GM19239 (cell line): ENCODE measurements around the gene NUBPL.
"Not testable (repeated sequence)": the region's sequence is repeated elsewhere in the genome, so short reads cannot be mapped to it uniquely, and the experiment has no call there.

Experiments used
- DNase-seq: peaks from one replicate; pipeline ENCODE4 v3.0.0; 2011; ENCODE audit warnings: low spot score; ENCODE audit not compliant: insufficient read length
- FAIRE-seq: peaks from 2 replicates; lab custom pipeline; 2011; peaks lifted over from hg19 to GRCh38; lab: Jason Lieb, UNC

Gene NUBPL

DNA sequence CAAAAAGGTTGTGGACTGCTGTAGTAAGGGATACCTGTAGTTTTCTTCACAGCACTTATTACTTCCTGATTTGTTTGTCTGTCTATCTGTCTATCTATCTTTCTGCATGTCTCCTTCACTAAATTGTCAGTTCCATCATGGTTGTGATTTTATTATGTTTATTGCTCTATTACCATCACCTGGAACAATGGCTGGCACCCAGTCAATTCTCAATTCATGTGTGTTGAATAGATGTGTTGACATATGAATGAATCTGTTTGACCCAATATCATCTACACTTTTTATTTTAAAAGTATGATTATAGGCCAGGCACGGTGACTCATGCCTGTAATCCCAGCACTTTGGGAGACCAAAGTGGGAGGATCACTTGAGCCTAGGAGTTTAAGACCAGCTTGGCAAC lies 224.4 kb downstream of the NUBPL start:
- DNase-seq = no peak
- no peak for FAIRE-seq

DNA sequence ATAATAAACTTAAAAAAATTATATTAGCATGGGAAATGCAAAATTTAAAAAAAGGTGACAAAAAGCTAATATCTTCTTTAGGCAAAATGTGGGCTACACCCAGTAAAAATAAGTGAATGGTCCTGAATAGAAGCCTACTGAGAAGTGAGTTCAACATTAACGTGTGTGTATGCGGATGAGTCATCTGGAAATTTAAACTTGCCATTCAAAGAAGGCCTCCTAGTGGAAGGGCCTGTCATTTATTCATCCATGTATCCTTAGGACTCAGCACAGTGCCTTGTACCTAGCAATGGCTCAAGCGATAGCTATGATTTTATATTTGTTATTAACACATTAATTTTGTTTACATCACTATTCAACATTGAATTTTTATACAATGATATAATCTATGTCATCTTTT lies 226.2 kb downstream of the NUBPL start:
- DNase-seq (no peak), FAIRE-seq (no peak)

DNA sequence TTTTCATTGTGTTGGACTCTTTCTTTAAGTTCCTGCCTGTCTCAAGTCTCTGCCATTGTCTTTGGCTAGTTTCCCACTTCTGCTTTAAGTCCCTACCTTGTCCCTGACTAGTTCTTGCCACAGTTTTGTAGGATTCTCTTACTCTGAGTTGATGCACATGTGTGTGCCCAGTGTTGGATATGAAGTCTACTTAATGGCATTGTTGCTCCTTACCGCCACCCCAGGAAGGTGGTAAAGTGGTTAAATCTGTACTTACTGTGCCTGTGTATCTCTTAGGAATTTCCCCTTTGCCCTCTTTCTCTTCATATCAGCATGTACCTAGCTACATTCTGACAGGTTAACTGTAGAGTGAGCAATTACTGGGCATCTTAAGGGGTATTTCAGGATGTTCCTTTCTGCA lies 227.1 kb downstream of the NUBPL start:
- DNase-seq (no peak), FAIRE-seq (no peak)

DNA sequence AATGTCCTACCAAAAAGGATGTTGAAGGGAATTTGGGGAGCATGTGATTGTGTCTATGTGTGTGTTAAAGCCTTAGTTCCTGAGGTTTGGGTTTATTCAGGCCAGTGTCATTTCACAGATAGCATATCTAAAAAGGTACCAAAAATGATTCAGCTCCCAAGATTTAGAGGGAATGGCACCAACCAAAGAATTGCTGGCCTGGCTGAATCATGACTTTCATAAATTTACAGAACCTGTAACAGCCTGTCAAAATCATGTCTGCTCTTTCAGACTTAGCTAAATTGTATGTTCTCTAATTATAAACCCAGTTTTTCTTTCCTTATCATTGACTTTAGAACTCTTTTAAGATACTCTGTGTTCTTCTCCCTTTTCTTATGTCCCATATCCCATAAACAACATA lies 231.5 kb downstream of the NUBPL start:
- FAIRE-seq = no peak
- DNase-seq = no peak

DNA sequence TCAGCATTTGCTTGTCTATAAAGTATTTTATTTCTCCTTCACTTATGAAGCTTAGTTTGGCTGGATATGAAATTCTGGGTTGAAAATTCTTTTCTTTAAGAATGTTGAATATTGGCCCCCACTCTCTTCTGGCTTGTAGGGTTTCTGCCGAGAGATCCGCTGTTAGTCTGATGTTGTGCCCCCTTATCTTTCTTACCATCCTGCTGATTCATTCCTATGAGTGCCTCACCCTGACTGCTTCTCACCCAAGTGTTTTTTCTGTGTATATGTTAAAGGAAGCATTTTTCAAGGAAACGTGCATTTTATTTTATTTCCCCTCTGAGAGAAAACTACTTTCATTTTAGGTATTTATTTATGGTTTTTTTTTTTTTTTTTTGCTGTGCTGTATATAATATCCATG lies 236.7 kb downstream of the NUBPL start:
- DNase-seq, FAIRE-seq: not testable (repeated sequence)

DNA sequence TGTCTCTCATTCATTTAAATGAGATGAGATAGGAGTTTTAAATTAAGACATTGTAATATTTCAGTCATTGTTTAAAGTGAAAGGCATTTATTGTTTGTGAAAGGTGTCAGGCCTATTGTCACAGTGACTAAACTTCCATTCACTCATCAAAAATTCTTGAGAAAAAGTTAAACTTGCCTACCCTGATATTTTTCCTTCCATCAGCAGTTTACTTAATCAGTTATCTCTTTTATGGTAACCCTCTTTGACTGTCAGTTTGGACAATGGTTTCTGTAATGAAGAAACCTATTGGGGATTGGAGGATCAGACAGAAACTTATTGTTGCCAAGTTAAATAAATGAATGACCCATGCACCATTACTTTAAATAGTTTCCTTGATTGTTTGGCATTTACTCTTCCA lies 241.6 kb downstream of the NUBPL start:
- FAIRE-seq = no peak
- DNase-seq = no peak

DNA sequence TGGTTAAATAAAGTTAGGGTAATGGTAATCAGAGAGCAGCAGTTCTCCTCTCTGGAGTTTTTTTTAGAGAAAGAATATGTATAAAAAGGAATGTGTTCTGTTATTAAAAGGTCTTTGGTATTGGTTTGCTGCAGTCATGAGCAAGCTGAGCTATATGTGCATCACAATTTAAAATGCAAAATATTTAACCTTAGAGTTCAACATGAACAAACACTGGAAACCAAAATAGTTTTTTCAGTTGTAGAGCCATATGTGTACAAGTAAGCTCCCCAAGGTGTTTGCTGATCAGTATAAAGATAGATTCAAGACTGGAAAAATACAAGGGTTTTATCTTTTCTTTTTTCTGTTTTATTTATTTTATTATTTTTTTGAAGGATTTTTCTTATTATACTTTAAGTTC lies 245.0 kb downstream of the NUBPL start:
- no peak for DNase-seq
- no peak for FAIRE-seq

DNA sequence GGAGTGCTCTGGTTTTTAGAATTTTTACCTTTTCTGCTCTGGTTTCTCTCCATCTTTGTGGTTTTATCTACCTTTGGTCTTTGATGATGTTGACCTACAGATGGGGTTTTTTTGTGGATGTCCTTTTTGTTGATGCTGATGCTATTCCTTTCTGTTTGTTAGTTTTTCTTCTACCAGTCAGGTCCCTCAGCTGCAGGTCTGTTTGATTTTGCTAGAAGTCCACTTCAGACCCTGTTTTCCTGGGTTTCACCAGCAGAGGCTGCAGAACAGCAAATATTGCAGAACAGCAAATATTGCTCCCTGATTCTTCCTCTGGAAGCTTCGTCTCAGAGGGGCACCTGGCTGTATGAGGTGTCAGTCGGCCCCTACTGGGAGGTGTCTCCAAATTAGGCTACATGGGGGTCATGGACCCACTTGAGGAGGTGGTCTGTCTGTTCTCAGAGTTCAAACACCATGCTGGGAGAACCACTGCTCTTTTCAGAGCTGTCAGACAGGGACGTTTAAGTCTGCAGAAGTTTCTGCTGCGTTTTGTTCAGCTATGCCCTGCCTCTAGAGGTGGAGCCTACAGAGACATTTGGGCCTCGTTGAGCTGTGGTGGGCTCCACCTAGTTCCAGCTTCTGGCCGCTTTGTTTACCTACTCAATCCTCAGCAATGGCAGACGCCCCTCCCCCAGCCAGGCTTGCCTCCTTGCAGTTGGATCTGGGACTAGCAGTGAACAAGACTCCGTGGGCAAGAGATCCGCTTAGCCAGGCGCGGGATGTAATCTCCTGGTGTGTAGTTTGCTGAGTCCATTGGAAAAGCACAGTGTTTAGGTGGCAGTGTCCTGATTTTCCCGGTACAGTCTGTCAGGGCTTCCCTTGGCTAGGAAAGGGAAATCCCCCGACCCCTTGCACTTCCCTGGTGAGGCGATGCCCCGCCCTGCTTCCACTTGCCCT lies 250.8 kb downstream of the NUBPL start:
- FAIRE-seq, DNase-seq: not testable (repeated sequence)

GRCh38 chr14:31813724-31814490 lies 252.7 kb downstream of the NUBPL start:
- DNase-seq, FAIRE-seq: not testable (repeated sequence)

GRCh38 chr14:31819281-31819680 lies 258.1 kb downstream of the NUBPL start:
- DNase-seq (no peak), FAIRE-seq (no peak)

DNA sequence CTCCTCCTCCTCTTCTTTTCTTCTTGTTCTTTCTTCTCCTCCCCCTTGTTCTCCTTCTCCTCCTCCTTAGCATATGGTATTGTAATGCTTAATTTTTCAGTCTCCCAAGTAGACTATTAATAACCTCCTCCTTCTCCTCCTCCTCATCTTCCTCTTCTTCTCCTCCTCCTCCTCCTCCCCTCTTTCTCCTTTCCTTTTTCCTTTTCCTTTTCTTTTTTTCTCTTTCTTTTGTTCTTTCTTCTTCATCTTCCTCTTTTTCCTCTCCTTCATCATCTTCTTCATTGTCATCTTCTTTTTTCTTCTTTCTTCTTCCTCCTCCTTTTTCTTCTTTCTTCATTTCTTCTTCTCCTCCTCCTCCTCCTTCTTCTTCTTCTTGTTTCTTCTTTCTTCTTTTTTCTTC lies 264.3 kb downstream of the NUBPL start:
- DNase-seq (no peak), FAIRE-seq (no peak)

- DNase-seq (no peak), FAIRE-seq (no peak)
These were observed 266.1 kb downstream of the NUBPL start for GRCh38 chr14:31827325-31827724.

- FAIRE-seq = no peak
These were observed 268.0 kb downstream of the NUBPL start for GRCh38 chr14:31828946-31829868.

DNA sequence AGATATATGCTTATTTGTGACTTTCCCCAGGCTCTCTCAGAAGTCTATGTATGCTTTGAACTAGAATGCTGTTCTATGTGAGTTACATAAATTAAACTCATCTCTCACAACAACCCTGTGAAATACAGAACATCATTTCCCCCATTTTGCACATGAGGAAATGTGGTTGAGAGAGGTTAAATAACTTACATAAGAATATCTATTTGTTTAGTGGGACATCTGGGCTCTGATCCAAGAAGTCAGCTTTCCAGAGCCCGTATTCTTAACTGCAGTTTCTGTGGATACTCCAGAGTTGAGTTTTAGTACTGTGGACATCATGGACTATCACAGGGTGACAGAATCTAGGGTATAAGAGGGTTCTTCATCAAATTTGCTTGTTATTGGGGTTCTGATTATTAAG lies 273.4 kb downstream of the NUBPL start:
- no peak for DNase-seq
- no peak for FAIRE-seq

More at GRCh38 chr14:31828946-31829868, 268.0 kb downstream of the NUBPL start:
- DNase-seq = no peak

GRCh38 chr14:31835049-31835448 lies 273.8 kb downstream of the NUBPL start:
- FAIRE-seq = no peak
- DNase-seq = no peak

DNA sequence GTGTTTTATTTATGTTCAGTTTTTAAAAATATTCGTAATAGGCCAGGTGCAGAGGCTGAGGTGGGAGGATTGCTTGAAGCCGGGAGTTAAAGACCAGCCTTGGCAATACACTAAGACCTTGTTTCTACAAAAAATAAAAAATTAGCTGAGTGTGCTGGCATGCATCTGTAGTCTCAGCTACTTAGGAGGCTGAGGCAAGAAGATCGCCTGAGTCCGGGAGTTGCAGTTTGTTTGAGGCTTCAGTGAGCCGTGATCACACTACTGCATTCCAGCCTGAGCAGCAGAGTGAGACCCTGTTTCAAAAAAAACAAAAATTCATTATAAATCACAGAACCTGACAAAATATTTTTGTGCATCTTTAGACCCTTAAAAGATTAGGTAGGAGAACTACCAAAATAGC lies 275.8 kb downstream of the NUBPL start:
- DNase-seq = no peak
- FAIRE-seq = no peak

DNA sequence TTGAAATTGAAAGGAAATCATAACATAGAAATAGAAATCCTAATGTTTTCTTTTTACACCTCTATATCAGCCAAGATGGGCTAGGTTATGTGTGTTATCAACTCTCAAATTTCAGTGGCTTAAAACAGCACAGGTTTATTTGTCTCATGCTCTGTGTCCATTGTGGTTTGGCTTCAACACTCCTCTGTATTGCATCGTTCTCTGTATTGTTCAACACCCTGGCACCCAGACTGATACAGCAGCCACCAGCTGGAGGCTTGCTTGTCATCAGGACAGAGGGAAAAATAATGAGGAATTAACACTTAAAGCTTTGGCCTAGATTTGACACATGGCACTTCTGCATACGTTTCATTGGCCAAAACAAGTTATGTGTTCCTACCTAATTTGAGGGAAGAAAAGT lies 281.7 kb downstream of the NUBPL start:
- FAIRE-seq (no peak), DNase-seq (no peak)

DNA sequence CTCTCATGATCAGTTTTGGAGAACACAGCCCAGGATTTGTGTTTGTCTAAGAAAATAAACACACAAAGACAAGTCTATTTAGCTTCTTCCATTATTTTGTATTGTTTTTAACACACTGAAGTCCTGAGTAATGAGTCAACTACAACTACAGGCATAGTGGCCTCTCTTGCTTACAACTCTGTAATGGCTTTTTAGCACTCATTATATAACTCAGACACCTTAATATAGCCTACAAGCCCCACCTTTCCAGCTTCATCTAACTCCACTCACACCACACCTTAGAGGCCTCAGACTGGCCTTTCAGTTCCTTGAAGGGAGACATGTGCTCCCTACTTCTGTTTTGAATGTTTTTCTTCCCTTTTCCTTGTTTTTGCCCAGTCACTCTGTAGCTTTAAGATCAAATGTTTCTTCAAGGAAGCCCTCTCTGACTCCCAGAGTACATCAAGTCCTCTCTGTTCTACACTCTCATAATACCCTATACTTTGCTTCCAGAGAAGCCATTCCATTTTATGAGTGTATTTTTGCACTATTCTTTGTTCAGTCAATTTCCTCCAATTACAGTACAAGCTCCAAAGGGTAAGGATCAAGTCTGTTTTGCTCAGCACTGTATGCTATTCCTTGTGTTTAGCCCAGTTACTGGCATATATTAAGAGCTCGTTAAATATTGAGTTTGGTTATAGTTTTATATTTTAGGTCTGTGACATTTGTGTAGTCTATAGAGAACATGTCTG lies 282.3 kb downstream of the NUBPL start:
- FAIRE-seq = no peak

DNA sequence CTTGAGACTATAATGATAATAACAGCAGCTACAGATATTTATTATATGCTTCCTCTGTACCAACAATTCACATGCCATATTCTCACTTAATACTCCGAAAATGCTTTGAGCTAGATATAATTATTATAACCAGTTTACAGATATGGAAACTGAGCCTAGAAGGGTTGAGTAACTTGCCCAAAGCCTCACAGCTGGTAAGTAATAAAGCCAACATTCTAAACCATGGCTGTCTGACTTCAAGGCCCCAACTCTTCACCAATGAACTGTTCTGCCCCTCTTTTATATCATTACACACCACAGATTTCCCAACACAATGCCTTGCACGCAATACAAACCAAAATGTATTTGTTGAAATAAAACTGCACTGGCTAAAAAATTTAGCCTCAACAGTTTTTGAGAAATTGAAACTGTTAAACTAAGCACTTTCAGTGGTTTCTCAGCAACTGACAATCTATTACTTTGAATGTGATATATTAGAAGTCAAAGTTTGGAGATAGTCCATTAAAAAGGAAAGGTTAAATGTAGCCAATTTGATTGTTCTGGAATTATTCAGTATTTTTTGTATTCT lies 293.4 kb downstream of the NUBPL start:
- FAIRE-seq (no peak), DNase-seq (no peak)

More for the DNA sequence above, 282.3 kb downstream of the NUBPL start:
- DNase-seq = no peak
